Stomach (tissue), 4 donors: Measurements from ENCODE around the gene CENPN.

Experiments used
- EP300 ChIP-seq: sonication (generic); formaldehyde crosslinking; IDR thresholded peaks from one replicate; pipeline ENCODE4 v1.6.1; 2017; ENCODE audit warnings: antibody characterized with exemption
- POLR2A ChIP-seq, 4 donors: fragments of 450-650 bp; IDR thresholded peaks; one replicate each; pipeline ENCODE4 v1.6.1; 2016; ENCODE audit warnings: antibody characterized with exemption in 4 of 4, control low read depth in 2 of 4, mild to moderate bottlenecking in 1 of 4, moderate library complexity in 1 of 4
- POLR2AphosphoS5 ChIP-seq, 3 donors: sonication (generic); formaldehyde crosslinking; IDR thresholded peaks; one replicate each; pipeline ENCODE4 v1.6.1; 2016; ENCODE audit warnings: antibody characterized with exemption in 3 of 3
- TF ChIP-seq, protein P1 (sequence below), 7 experiments: fragments of 450-650 bp in 4 of 7; fragments of 200-600 bp in 3 of 7; sonication (generic) in 3 of 7; IDR thresholded peaks; one replicate each; pipeline ENCODE4 v1.5.1; 2016 to 2019; ENCODE audit warnings: antibody characterized with exemption in 7 of 7, control low read depth in 2 of 7, mild to moderate bottlenecking in 1 of 7

DNA sequence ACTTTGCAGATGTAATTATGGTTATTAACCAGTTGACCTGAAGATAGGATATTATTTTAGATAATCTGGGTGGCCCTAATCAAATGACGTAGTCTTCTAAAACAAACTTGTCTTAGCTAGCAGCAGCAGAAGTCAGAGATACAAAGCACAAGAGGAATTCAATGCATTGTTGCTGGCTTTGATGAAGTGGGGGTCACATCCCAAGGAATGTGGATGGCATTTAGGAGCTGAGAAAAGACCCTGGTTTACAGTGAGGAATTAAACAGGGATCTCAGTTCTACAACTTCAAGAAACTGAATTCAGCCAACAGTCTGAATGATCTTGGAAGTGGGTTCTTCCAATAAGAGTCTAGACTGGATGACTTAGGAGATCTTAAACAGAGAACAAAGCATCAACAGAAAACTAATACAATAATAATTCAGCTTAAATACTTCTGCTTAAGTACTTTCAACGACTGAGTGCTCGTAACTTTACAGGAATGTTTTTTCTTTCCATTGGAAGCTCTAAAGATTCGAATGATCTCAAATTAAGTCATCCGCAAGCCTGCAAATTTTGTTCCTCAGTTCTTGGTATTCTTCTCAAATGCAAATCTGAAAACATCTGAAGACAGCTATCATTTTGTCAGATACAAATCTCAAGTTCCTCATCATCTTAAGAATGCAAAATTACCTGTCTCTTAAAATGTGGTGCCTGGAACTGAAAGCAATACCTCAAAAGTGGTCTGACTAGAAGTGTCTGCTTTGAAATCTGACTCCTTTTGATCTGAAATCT lies 66.7 kb downstream of the CENPN start:
- TF ChIP-seq, protein P1, sequence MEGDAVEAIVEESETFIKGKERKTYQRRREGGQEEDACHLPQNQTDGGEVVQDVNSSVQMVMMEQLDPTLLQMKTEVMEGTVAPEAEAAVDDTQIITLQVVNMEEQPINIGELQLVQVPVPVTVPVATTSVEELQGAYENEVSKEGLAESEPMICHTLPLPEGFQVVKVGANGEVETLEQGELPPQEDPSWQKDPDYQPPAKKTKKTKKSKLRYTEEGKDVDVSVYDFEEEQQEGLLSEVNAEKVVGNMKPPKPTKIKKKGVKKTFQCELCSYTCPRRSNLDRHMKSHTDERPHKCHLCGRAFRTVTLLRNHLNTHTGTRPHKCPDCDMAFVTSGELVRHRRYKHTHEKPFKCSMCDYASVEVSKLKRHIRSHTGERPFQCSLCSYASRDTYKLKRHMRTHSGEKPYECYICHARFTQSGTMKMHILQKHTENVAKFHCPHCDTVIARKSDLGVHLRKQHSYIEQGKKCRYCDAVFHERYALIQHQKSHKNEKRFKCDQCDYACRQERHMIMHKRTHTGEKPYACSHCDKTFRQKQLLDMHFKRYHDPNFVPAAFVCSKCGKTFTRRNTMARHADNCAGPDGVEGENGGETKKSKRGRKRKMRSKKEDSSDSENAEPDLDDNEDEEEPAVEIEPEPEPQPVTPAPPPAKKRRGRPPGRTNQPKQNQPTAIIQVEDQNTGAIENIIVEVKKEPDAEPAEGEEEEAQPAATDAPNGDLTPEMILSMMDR (IDR thresholded peaks at IDR 0.05) = no peak
- TF ChIP-seq POLR2A (IDR thresholded peaks at IDR 0.05) = no peak
- no peak for TF ChIP-seq EP300
- TF ChIP-seq POLR2AphosphoS5 (IDR thresholded peaks at IDR 0.05) = no peak
